ENCODE measurements around the gene ACO2.
A peak's percentile ranks its signal among the peaks of the same experiment; 100 is the strongest.

The ACO2 gene

GRCh38 chr22:41500303-41500702 lies 31.4 kb downstream of the ACO2 start:
- DNase-seq (ENCODE audit: insufficient read length, low spot score): no peak
- FAIRE-seq: no peak
- TF ChIP-seq CTCF (IDR thresholded peaks at IDR 0.05; ENCODE audit: insufficient read depth, missing control alignments): no peak

GRCh38 chr22:41501209-41501608 lies 32.3 kb downstream of the ACO2 start:
- no peak for DNase-seq (ENCODE audit: insufficient read length, low spot score)
- peak; percentile 63 for TF ChIP-seq CTCF (IDR thresholded peaks at IDR 0.05; ENCODE audit: insufficient read depth, missing control alignments)
- FAIRE-seq: no peak

GRCh38 chr22:41504397-41504796 lies 35.5 kb downstream of the ACO2 start:
- TF ChIP-seq CTCF (IDR thresholded peaks at IDR 0.05; ENCODE audit: insufficient read depth, missing control alignments): no peak
- no peak for DNase-seq (ENCODE audit: insufficient read length, low spot score)
- no peak for FAIRE-seq

GRCh38 chr22:41504816-41505215 lies 35.9 kb downstream of the ACO2 start:
- TF ChIP-seq CTCF (IDR thresholded peaks at IDR 0.05; ENCODE audit: insufficient read depth, missing control alignments): no peak
- DNase-seq (ENCODE audit: insufficient read length, low spot score): no peak
- no peak for FAIRE-seq

GRCh38 chr22:41505511-41506220 lies 36.7 kb downstream of the ACO2 start:
- DNase-seq (ENCODE audit: insufficient read length, low spot score) (no peak), FAIRE-seq (no peak)
- TF ChIP-seq CTCF (IDR thresholded peaks at IDR 0.05; ENCODE audit: insufficient read depth, missing control alignments): no peak

- DNase-seq (ENCODE audit: insufficient read length, low spot score) (no peak), FAIRE-seq (no peak)
- TF ChIP-seq CTCF (IDR thresholded peaks at IDR 0.05; ENCODE audit: insufficient read depth, missing control alignments): no peak
Observed at GRCh38 chr22:41507330-41508063, 38.6 kb downstream of the ACO2 start.

GRCh38 chr22:41508770-41509170 lies 39.9 kb downstream of the ACO2 start:
- TF ChIP-seq CTCF (IDR thresholded peaks at IDR 0.05; ENCODE audit: insufficient read depth, missing control alignments): no peak
- no peak for FAIRE-seq
- DNase-seq (ENCODE audit: insufficient read length, low spot score): no peak

Measured in D721Med (cell line).